ENCODE measurements around the gene FASTKD2. TPM values are rescaled to one million over a fixed set of nuclear protein-coding genes. Genes with fewer than 3 reads are reported as not detected.

The FASTKD2 gene
- total RNA-seq, 2 donors from 2014 or later: 21.9 to 32.6 TPM

DNA sequence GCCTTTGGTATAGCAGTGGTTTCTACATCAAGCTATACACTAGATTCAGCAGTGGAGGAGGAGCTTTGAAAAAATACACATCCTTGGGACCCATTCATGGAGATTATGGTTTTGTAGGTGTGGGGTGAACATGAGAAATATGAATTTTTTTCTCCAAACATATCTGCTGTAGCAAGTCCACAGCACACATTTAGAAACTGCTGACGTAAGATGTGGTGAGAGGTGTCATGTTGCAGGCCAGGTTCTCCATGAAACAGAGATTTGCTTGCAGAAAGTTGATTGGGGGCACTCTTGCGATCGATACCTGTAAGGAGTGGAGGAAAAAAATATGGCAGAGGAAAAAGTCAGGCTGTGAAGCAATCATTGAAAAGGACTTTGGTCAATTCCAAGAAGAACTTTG, 67.9 kb downstream of the FASTKD2 start:
- no peak for TF ChIP-seq CTCF (IDR thresholded peaks at IDR 0.05)
- no peak for ATAC-seq (ENCODE audit: insufficient number of reproducible peaks, low FRiP score, low read depth)
- Histone ChIP-seq H3K27me3 (replicated peaks; ENCODE audit: insufficient read depth) (no peaks in the 10 kb centered on the region), H3K4me1 (ENCODE audit: control insufficient read depth in 1 of 2, low read depth in 2 of 2) (peaks cover 0 to 20% of the 10 kb centered on the region in 2 donors), H3K4me3 (no peak overlapping the region), H3K27ac (no peak overlapping the region), H3K9me3 (no peaks in the 10 kb centered on the region), H3K36me3 (no peaks in the 10 kb centered on the region)
- no peak for DNase-seq (ENCODE audit: low spot score)

DNA sequence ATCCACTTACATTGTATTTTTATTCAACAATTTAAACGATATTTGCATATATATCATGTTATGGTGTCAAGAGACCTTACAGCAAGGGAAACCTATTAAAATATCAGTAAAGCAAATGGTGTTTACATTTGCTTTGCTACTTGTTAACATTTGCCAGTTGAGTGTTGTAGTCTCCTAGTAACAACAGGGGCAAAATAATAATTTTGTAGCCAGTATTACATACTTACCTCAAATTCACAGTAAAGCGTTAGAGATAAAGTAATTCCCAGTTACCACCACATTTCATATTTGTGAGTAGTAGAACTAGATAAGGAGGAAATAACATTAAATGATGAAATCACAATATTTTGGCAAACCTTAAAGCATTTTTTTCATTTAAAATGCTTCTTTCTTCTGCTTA, 71.3 kb downstream of the FASTKD2 start:
- no peaks in the 10 kb centered on the region for H3K36me3 ChIP-seq
- peaks cover 0 to 20% of the 10 kb centered on the region in 2 donors for H3K4me1 ChIP-seq (ENCODE audit: control insufficient read depth in 1 of 2, low read depth in 2 of 2)
- no peak overlapping the region for H3K27ac ChIP-seq
- ATAC-seq (ENCODE audit: insufficient number of reproducible peaks, low FRiP score, low read depth) (no peak), DNase-seq (ENCODE audit: low spot score) (no peak)
- no peaks in the 10 kb centered on the region for H3K9me3 ChIP-seq
- H3K27me3 ChIP-seq (replicated peaks; ENCODE audit: insufficient read depth): no peaks in the 10 kb centered on the region
- no peak overlapping the region for H3K4me3 ChIP-seq
- no peak for TF ChIP-seq CTCF (IDR thresholded peaks at IDR 0.05)

GRCh38 chr2:206837775-206838174, 72.4 kb downstream of the FASTKD2 start:
- no peak for TF ChIP-seq CTCF (IDR thresholded peaks at IDR 0.05)
- Histone ChIP-seq H3K27ac (no peak overlapping the region), H3K4me1 (ENCODE audit: control insufficient read depth in 1 of 2, low read depth in 2 of 2) (peaks cover 0 to 20% of the 10 kb centered on the region in 2 donors), H3K9me3 (no peaks in the 10 kb centered on the region), H3K36me3 (no peaks in the 10 kb centered on the region), H3K4me3 (no peak overlapping the region), H3K27me3 (replicated peaks; ENCODE audit: insufficient read depth) (no peaks in the 10 kb centered on the region)
- ATAC-seq (ENCODE audit: insufficient number of reproducible peaks, low FRiP score, low read depth) (no peak), DNase-seq (ENCODE audit: low spot score) (no peak)

- ATAC-seq (ENCODE audit: insufficient number of reproducible peaks, low FRiP score, low read depth): no peak
- H3K4me1 ChIP-seq (ENCODE audit: control insufficient read depth in 1 of 2, low read depth in 2 of 2): peaks cover 0 to 20% of the 10 kb centered on the region in 2 donors
- no peaks in the 10 kb centered on the region for H3K9me3 ChIP-seq
- no peak overlapping the region for H3K4me3 ChIP-seq
- no peaks in the 10 kb centered on the region for H3K36me3 ChIP-seq
- no peaks in the 10 kb centered on the region for H3K27me3 ChIP-seq (replicated peaks; ENCODE audit: insufficient read depth)
- no peak overlapping the region for H3K27ac ChIP-seq
- no peak for DNase-seq (ENCODE audit: low spot score)
- no peak for TF ChIP-seq CTCF (IDR thresholded peaks at IDR 0.05)
Observed at GRCh38 chr2:206838690-206839089, 73.3 kb downstream of the FASTKD2 start.

- no peak for TF ChIP-seq CTCF (IDR thresholded peaks at IDR 0.05)
- H3K4me3 ChIP-seq: no peak overlapping the region
- no peak overlapping the region for H3K27ac ChIP-seq
- ATAC-seq (ENCODE audit: insufficient number of reproducible peaks, low FRiP score, low read depth): no peak
- H3K36me3 ChIP-seq: no peaks in the 10 kb centered on the region
- no peaks in the 10 kb centered on the region for H3K27me3 ChIP-seq (replicated peaks; ENCODE audit: insufficient read depth)
- H3K4me1 ChIP-seq (ENCODE audit: control insufficient read depth in 1 of 2, low read depth in 2 of 2): peaks cover 0 to 17% of the 10 kb centered on the region in 2 donors
- no peaks in the 10 kb centered on the region for H3K9me3 ChIP-seq
- DNase-seq (ENCODE audit: low spot score): no peak
Observed at GRCh38 chr2:206840999-206841398, 75.6 kb downstream of the FASTKD2 start.

Other genes starting within 250 kb of the FASTKD2 start
- gene FAM237A, start 123.1 kb upstream of the FASTKD2 start, total RNA-seq: not detected
- gene DYTN, start 47.2 kb upstream of the FASTKD2 start, total RNA-seq: not detected
- 1 to 10 TPM in 1 of 2 donors, not detected in 1; 1.4 TPM for gene MDH1B, start 278 bp upstream of the FASTKD2 start, total RNA-seq
- gene CPO, start 173.9 kb downstream of the FASTKD2 start, total RNA-seq: 1 to 10 TPM in 1 of 2 donors, not detected in 1; 3.0 TPM

Data from thoracic aorta (tissue), 2 donors.